Ovary (tissue), 9 donors: Measurements from ENCODE around the gene ADAMTS3. TPM values are rescaled to one million over a fixed set of nuclear protein-coding genes. Genes with fewer than 3 reads are reported as not detected.
A peak's percentile ranks its signal among the peaks of the same experiment; 100 is the strongest.

Source experiments
- DNase-seq, 5 donors: peaks; one replicate each; pipeline ENCODE4 v3.0.0-alpha.2; 2019 to 2020
- H3K27ac ChIP-seq, 2 donors: fragments of 200-600 bp; one replicate each; pipeline versions ENCODE4 v1.5.1 to v1.8.0; 2019 to 2022
- H3K27me3 ChIP-seq: fragments of 200-600 bp; one replicate; pipeline ENCODE4 v1.8.0; 2022
- H3K36me3 ChIP-seq: fragments of 200-600 bp; sonication (generic); one replicate; pipeline ENCODE4 v1.5.1; 2019
- H3K4me1 ChIP-seq: one replicate; pipeline ENCODE4 v1.8.1; 2013; ENCODE audit warnings: mild to moderate bottlenecking, moderate library complexity; ENCODE audit not compliant: insufficient read depth
- H3K4me3 ChIP-seq: fragments of 200-600 bp; sonication (generic); one replicate; pipeline ENCODE4 v1.5.1; 2017
- H3K9me3 ChIP-seq, 2 donors: fragments of 200-600 bp in 1 of 2; sonication (generic) in 1 of 2; one replicate each; pipeline versions ENCODE4 v1.5.1 to v1.8.1; 2013 to 2019; ENCODE audit warnings: mild to moderate bottlenecking in 1 of 2, moderate library complexity in 1 of 2
- CTCF ChIP-seq, 3 donors: fragments of 450-650 bp in 2 of 3; fragments of 200-600 bp in 1 of 3; IDR thresholded peaks; one replicate each; pipeline versions ENCODE4 v1.5.1 to v1.8.0; 2016 to 2022; ENCODE audit warnings: antibody characterized with exemption in 3 of 3, mild to moderate bottlenecking in 1 of 3
- EP300 ChIP-seq: sonication (generic); formaldehyde crosslinking; IDR thresholded peaks from one replicate; pipeline ENCODE4 v1.6.1; 2017; ENCODE audit warnings: antibody characterized with exemption
- POLR2A ChIP-seq: fragments of 450-650 bp; IDR thresholded peaks from one replicate; pipeline ENCODE4 v1.6.1; 2017; ENCODE audit warnings: antibody characterized with exemption, mild to moderate bottlenecking, moderate library complexity
- WGBS, 3 donors: extraction: QIAGEN DNeasy Blood & Tissue Kit in 1 of 3; methylation state at CpG; one replicate each; pipeline versions ENCODE4 v1.1.5 to v1.1.7; 2013 to 2017; 5-methylcytosine and 5-hydroxymethylcytosine counted together
- intact Hi-C, 4 donors: fragments of 100-400 bp; cut with DNase I; formaldehyde crosslinking; loops; one replicate each; pipeline versions ENCODE4 v1.11.0 to v1.15.1; 2022 to 2023
- polyA plus RNA-seq, 2 donors: library from polyadenylated mRNA; stranded (reverse); fragments of 200-250 nt in 1 of 2; fragments of 350-450 nt in 1 of 2; fragmentation: Illumina TruSeq in 1 of 2; extraction: RNeasy Lipid Tissue Mini Kit (QIAGEN cat#74804) in 1 of 2; gene quantifications; one replicate each; pipeline ENCODE4 v1.2.3, GENCODE V29; 2013 to 2014
- total RNA-seq, 7 donors: library from RNA; depleted of rRNA in 2 of 7; stranded (reverse); fragments of >200 nt in 2 of 7; fragmentation: NEBNext Ultra II Directional in 3 of 7; extraction: Animal tissue kit (Norgen Biotek cat#: 25700) in 3 of 7; gene quantifications; one replicate each; pipeline versions ENCODE4 v1.1.0 to v1.2.4, GENCODE V29; 2016 to 2023
- donor health status: DM: no; HTN: no; CAD: no; lungs with moderate emphysema.
- donor health status: DM: no; HTN: no; CAD: no.
- donor health status: Bipolar disorder and iron deficiency.
- donor health status: DM: yes; HTN: yes; CAD: no.
- donor health status: DM: no; HTN: no; CAD: no.
- donor health status: DM: yes; HTN: yes; CAD: no.

The ADAMTS3 gene
- total and polyA plus RNA-seq, 9 donors, result 1.2 to 6.6 (median 4.6) TPM

- intact Hi-C loops, result no loop called here
- 53 to 73% (median 65%) methylated on average over 1 of the region's 1 CpG for WGBS, 3 donors
- DNase-seq, result no peak
- Histone ChIP-seq H3K9me3 (no peaks in the 10 kb centered on the region), H3K4me1 (no peaks in the 10 kb centered on the region), H3K36me3 (no peaks in the 10 kb centered on the region), H3K27ac (no peak overlapping the region), H3K4me3 (no peak overlapping the region), H3K27me3 (no peaks in the 10 kb centered on the region)
- TF ChIP-seq POLR2A (no peak), EP300 (no peak)
These were observed 228.1 kb downstream of the ADAMTS3 start for GRCh38 chr4:72340803-72341431.

GRCh38 chr4:72338060-72338459 is 231.0 kb downstream of the ADAMTS3 start:
- Histone ChIP-seq H3K36me3 (no peaks in the 10 kb centered on the region), H3K4me3 (no peak overlapping the region), H3K9me3 (no peaks in the 10 kb centered on the region), H3K27me3 (no peaks in the 10 kb centered on the region), H3K4me1 (no peaks in the 10 kb centered on the region), H3K27ac (no peak overlapping the region)
- intact Hi-C loops, result no loop called here
- DNase-seq, result no peak
- no peak for TF ChIP-seq POLR2A
- TF ChIP-seq EP300, result no peak
- no peak for TF ChIP-seq CTCF (IDR thresholded peaks at IDR 0.05)
- 9 to 25% (median 18%) methylated on average over 1 of the region's 1 CpG for WGBS, 3 donors

GRCh38 chr4:72330381-72330780 is 238.6 kb downstream of the ADAMTS3 start:
- DNase-seq, result no peak
- Histone ChIP-seq H3K4me1 (no peaks in the 10 kb centered on the region), H3K4me3 (no peak overlapping the region), H3K27ac (no peak overlapping the region), H3K9me3 (no peaks in the 10 kb centered on the region), H3K36me3 (no peaks in the 10 kb centered on the region), H3K27me3 (no peaks in the 10 kb centered on the region)
- intact Hi-C loops, result no loop called here
- TF ChIP-seq CTCF (IDR thresholded peaks at IDR 0.05), result no peak
- WGBS, 3 donors, result 95 to 99% (median 96%) methylated on average over 1 of the region's 1 CpG

GRCh38 chr4:72326692-72327632 is 242.1 kb downstream of the ADAMTS3 start:
- Histone ChIP-seq H3K4me1 (no peaks in the 10 kb centered on the region), H3K9me3 (no peaks in the 10 kb centered on the region), H3K27me3 (no peaks in the 10 kb centered on the region), H3K36me3 (no peaks in the 10 kb centered on the region), H3K4me3 (no peak overlapping the region), H3K27ac (no peak overlapping the region)
- intact Hi-C loops, result no loop called here
- DNase-seq, result no peak
- TF ChIP-seq POLR2A, result no peak
- peak; percentile 11 to 57 (median 21) for TF ChIP-seq CTCF (IDR thresholded peaks at IDR 0.05)
- WGBS, 3 donors, result 49 to 55% (median 51%) methylated on average over 2 of the region's 2 CpGs

- Histone ChIP-seq H3K4me3 (no peak overlapping the region), H3K27ac (no peak overlapping the region), H3K9me3 (no peaks in the 10 kb centered on the region), H3K36me3 (no peaks in the 10 kb centered on the region), H3K4me1 (no peaks in the 10 kb centered on the region), H3K27me3 (no peaks in the 10 kb centered on the region)
- intact Hi-C loops, result no loop called here
- TF ChIP-seq POLR2A, result no peak
- TF ChIP-seq EP300, result no peak
- no peak for TF ChIP-seq CTCF (IDR thresholded peaks at IDR 0.05)
- no peak for DNase-seq
These were observed 243.8 kb downstream of the ADAMTS3 start for GRCh38 chr4:72325215-72325614.
